ENCODE measurements around the gene SPEF2.

Gene SPEF2

DNA sequence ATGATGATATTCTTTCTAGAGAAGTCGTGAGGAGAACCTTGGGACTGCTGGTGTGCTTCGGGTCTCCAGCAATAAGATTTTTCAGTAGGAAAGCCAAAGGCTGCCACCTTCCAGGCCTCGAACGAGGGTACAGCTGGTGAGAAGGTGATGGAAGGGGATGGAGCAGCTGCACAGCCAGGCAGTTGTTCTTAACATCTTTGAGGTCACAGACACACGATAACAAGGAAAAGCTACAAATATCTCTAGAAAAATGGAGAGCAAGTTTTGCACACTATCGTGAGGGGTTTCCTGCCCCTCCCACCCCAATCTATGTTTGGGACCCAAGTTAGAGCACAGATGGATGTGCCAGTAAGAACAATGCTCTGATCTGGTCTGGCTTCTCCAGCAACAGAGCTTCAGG lies 232.2 kb downstream of the SPEF2 start:
- no peak overlapping the region for H3K4me3 ChIP-seq (replicated peaks; ENCODE audit: insufficient read depth, low read length)
- H3K27ac ChIP-seq (replicated peaks), result no peak overlapping the region
- DNase-seq (ENCODE audit: low read depth in 1 of 2, low spot score in 1 of 2), result no peak
- no peaks in the 10 kb centered on the region for H3K27me3 ChIP-seq (ENCODE audit: insufficient read depth, poor library complexity, severe bottlenecking)
- TF ChIP-seq POLR2AphosphoS5 (IDR thresholded peaks at IDR 0.05; ENCODE audit: low read depth) (no peak), SPI1 (IDR thresholded peaks at IDR 0.05; ENCODE audit: borderline replicate concordance, low read depth) (no peak), GABPA (IDR thresholded peaks at IDR 0.05; ENCODE audit: low read depth) (no peak)
- TF ChIP-seq, protein P1, sequence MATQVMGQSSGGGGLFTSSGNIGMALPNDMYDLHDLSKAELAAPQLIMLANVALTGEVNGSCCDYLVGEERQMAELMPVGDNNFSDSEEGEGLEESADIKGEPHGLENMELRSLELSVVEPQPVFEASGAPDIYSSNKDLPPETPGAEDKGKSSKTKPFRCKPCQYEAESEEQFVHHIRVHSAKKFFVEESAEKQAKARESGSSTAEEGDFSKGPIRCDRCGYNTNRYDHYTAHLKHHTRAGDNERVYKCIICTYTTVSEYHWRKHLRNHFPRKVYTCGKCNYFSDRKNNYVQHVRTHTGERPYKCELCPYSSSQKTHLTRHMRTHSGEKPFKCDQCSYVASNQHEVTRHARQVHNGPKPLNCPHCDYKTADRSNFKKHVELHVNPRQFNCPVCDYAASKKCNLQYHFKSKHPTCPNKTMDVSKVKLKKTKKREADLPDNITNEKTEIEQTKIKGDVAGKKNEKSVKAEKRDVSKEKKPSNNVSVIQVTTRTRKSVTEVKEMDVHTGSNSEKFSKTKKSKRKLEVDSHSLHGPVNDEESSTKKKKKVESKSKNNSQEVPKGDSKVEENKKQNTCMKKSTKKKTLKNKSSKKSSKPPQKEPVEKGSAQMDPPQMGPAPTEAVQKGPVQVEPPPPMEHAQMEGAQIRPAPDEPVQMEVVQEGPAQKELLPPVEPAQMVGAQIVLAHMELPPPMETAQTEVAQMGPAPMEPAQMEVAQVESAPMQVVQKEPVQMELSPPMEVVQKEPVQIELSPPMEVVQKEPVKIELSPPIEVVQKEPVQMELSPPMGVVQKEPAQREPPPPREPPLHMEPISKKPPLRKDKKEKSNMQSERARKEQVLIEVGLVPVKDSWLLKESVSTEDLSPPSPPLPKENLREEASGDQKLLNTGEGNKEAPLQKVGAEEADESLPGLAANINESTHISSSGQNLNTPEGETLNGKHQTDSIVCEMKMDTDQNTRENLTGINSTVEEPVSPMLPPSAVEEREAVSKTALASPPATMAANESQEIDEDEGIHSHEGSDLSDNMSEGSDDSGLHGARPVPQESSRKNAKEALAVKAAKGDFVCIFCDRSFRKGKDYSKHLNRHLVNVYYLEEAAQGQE (IDR thresholded peaks at IDR 0.05; ENCODE audit: insufficient replicate concordance, low read depth), result no peak
- TF ChIP-seq, protein P2, sequence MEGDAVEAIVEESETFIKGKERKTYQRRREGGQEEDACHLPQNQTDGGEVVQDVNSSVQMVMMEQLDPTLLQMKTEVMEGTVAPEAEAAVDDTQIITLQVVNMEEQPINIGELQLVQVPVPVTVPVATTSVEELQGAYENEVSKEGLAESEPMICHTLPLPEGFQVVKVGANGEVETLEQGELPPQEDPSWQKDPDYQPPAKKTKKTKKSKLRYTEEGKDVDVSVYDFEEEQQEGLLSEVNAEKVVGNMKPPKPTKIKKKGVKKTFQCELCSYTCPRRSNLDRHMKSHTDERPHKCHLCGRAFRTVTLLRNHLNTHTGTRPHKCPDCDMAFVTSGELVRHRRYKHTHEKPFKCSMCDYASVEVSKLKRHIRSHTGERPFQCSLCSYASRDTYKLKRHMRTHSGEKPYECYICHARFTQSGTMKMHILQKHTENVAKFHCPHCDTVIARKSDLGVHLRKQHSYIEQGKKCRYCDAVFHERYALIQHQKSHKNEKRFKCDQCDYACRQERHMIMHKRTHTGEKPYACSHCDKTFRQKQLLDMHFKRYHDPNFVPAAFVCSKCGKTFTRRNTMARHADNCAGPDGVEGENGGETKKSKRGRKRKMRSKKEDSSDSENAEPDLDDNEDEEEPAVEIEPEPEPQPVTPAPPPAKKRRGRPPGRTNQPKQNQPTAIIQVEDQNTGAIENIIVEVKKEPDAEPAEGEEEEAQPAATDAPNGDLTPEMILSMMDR (IDR thresholded peaks at IDR 0.05; ENCODE audit: insufficient read depth, low read length), result no peak

DNA sequence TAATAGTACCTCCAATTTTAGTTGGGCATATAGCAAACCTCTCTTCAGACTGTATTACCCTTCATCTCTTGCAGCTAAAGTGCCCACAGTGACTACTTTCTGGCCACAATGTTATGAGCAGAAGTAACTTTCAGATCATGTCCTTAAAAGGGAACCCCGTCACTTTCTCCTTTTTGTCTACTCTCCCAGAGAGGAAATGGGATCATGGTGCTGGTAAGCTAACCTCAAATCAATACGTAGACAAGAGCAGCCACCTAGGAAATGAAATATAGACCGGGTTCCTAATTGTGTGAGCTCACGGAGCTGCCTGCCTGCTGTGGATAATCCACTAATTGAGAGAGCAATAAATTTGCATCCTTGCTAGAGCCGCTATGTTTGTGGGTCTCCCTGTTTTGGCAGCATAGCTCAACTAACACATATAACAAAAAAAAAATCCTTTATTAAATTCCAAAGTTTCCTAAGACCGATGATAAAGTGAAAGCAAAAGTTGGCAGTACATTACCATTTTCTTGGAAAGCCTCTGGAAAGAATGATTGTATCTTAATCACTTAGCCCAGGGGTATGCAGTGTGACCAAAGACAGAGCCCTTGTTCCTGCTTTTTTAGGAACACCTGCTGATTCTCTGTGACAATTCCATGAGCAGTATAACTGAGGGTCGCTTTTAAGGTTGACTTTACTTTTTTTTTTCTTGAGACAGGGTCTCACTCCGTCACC lies 233.5 kb downstream of the SPEF2 start:
- no peak for DNase-seq (ENCODE audit: low read depth in 1 of 2, low spot score in 1 of 2)
- Histone ChIP-seq H3K4me3 (replicated peaks; ENCODE audit: insufficient read depth, low read length) (no peak overlapping the region), H3K27ac (replicated peaks) (no peak overlapping the region), H3K27me3 (ENCODE audit: insufficient read depth, poor library complexity, severe bottlenecking) (no peaks in the 10 kb centered on the region)
- TF ChIP-seq, protein P2 (IDR thresholded peaks at IDR 0.05; ENCODE audit: insufficient read depth, low read length), result no peak
- TF ChIP-seq, protein P1 (IDR thresholded peaks at IDR 0.05; ENCODE audit: insufficient replicate concordance, low read depth), result no peak
- TF ChIP-seq SPI1 (IDR thresholded peaks at IDR 0.05; ENCODE audit: borderline replicate concordance, low read depth), result no peak
- no peak for TF ChIP-seq POLR2AphosphoS5 (IDR thresholded peaks at IDR 0.05; ENCODE audit: low read depth)
- no peak for TF ChIP-seq GABPA (IDR thresholded peaks at IDR 0.05; ENCODE audit: low read depth)

DNA sequence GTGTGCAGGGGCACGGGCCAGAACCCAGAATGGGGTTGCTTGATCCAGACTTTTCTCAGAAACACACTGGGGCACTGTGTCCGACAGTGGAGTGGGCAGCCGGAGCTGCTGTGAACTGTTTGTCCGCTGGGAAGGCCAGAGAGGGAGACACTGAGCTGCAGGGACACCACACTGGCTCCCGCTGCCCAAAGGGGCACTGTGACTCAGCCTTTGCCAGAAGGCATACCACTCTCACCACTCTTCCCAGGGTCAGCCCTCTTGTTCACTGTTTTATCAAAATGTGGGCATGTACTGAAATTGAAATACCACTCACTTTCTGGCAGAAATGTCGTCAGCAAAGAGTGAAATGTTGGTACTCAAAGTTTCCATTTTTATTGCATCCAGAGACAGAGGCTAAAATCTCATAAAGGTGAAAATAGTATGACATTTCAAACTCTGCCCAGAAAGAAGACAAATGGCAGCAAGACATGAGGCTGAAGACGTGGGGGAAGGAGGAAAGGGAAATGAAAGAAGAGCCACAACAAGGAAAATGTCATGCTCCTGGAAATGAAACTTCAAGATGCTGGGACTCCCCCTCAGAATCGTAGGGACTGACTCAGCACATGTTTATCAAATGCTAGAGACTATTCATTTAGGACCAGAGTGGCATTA lies 234.5 kb downstream of the SPEF2 start:
- H3K4me3 ChIP-seq (replicated peaks; ENCODE audit: insufficient read depth, low read length), result no peak overlapping the region
- no peaks in the 10 kb centered on the region for H3K27me3 ChIP-seq (ENCODE audit: insufficient read depth, poor library complexity, severe bottlenecking)
- no peak for DNase-seq (ENCODE audit: low read depth in 1 of 2, low spot score in 1 of 2)
- no peak for TF ChIP-seq POLR2AphosphoS5 (IDR thresholded peaks at IDR 0.05; ENCODE audit: low read depth)
- TF ChIP-seq SPI1 (IDR thresholded peaks at IDR 0.05; ENCODE audit: borderline replicate concordance, low read depth), result no peak
- TF ChIP-seq, protein P1 (IDR thresholded peaks at IDR 0.05; ENCODE audit: insufficient replicate concordance, low read depth), result no peak
- TF ChIP-seq, protein P2 (IDR thresholded peaks at IDR 0.05; ENCODE audit: insufficient read depth, low read length), result no peak
- no peak for TF ChIP-seq GABPA (IDR thresholded peaks at IDR 0.05; ENCODE audit: low read depth)
- no peak overlapping the region for H3K27ac ChIP-seq (replicated peaks)

Data from HL-60 (cell line).